ENCODE data around the gene CPZ.

The CPZ gene

DNA sequence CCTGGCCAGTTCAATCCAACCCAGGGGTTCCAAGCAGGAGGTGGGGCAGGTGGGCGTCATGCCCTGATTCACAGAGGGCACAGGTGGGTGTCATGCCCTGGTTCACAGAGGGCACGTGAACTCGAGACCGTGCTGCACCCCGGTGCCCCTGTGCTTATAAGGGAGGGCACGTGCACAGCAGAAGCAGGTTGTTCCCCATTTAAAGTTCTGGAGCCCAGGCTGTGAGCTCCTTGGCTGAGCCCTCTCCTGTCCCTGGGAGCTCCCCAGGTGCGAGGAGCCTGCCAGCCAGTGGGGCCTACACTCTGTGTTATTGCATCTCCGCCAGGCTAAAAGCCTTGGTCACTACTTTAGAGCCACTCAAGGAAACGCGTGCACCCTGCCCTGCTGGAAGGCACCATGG is 3.2 kb upstream of the CPZ start:
- DNase-seq (ENCODE audit: low spot score): no peak
- TF ChIP-seq, protein P1, sequence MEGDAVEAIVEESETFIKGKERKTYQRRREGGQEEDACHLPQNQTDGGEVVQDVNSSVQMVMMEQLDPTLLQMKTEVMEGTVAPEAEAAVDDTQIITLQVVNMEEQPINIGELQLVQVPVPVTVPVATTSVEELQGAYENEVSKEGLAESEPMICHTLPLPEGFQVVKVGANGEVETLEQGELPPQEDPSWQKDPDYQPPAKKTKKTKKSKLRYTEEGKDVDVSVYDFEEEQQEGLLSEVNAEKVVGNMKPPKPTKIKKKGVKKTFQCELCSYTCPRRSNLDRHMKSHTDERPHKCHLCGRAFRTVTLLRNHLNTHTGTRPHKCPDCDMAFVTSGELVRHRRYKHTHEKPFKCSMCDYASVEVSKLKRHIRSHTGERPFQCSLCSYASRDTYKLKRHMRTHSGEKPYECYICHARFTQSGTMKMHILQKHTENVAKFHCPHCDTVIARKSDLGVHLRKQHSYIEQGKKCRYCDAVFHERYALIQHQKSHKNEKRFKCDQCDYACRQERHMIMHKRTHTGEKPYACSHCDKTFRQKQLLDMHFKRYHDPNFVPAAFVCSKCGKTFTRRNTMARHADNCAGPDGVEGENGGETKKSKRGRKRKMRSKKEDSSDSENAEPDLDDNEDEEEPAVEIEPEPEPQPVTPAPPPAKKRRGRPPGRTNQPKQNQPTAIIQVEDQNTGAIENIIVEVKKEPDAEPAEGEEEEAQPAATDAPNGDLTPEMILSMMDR (IDR thresholded peaks at IDR 0.05; ENCODE audit: borderline replicate concordance, control extremely low read depth, extremely low read depth, insufficient read depth, missing control alignments): no peak
- in situ Hi-C loops (cut with MboI; ENCODE audit: low sequenced_read_pairs, unreplicated experiment): no loop called here

DNA sequence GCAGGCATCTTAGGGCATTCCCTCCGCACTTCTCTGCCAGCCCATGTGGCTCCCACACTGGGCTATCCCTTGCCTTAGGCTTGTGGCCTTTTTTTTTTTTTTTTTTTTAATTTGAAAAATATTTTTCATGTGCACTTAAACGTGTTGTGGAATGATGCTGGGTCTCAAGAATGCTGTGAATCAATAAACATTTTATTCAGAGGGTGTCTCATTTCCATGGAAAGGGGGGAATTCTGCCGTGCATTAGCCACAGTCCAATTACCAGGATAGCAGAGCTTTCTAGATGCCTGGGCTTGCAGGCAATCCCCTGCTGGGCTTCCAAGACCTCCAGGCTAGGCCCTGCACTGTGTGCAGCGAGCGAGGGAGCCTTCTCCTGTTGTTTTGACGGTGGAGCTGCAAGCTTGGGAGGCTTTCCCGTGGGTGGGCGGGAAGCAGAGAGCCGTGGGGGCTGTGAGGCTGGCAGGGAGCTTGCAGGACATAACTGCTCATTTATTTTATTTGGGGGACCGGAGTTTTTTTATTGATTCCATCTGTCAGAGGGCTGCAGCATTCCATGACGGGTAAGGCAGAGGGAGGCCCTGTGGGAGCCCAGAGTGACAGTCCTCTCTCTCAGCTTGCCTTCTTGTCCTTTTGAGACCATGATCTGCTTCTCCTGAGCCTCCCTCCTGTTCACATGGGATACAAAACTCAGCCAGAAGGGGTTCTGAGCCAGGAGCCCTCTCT is 2.6 kb upstream of the CPZ start:
- in situ Hi-C loops (cut with MboI; ENCODE audit: low sequenced_read_pairs, unreplicated experiment): no loop called here
- DNase-seq (ENCODE audit: low spot score): no peak
- TF ChIP-seq, protein P1 (IDR thresholded peaks at IDR 0.05; ENCODE audit: borderline replicate concordance, control extremely low read depth, extremely low read depth, insufficient read depth, missing control alignments): no peak

DNA sequence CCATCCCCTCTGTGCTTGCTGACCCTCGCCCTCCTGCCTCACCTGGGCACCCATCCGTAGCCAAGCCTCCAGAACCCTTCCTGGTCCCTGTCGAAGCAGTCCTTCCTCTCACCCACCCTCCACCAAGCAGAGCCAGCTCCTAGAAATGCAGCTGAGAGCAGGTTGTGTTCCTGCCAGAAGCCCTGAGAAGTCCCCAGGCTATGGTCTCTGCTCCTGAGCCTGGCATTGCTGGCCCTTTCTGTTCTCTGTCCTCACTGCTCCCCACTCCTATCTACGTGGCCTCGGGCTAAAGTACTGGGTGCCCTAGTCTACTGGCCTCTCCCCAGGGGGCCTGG is 2.1 kb upstream of the CPZ start:
- in situ Hi-C loops (cut with MboI; ENCODE audit: low sequenced_read_pairs, unreplicated experiment): no loop called here
- TF ChIP-seq, protein P1 (IDR thresholded peaks at IDR 0.05; ENCODE audit: borderline replicate concordance, control extremely low read depth, extremely low read depth, insufficient read depth, missing control alignments): no peak
- no peak for DNase-seq (ENCODE audit: low spot score)

DNA sequence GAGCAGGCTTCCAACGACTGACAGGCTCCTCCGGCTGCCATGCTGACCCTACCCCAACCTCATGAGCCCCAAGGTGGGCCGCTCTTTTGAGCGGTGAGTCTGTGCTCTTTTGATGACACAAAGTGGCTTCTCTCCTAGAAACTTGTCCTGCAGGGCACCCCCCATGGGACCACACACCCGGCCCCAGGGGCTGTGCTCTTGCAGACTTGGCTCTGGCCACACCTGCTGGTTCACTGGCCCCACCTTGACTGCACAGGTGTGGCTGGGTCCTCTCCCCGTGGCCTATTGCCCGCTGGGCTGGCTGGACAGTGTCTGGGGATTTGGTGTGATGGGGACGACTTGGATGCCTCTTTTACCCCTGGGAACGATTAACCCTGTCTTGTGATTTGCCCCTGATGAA is 1.5 kb upstream of the CPZ start:
- TF ChIP-seq, protein P1 (IDR thresholded peaks at IDR 0.05; ENCODE audit: borderline replicate concordance, control extremely low read depth, extremely low read depth, insufficient read depth, missing control alignments): no peak
- no peak for DNase-seq (ENCODE audit: low spot score)
- in situ Hi-C loops (cut with MboI; ENCODE audit: low sequenced_read_pairs, unreplicated experiment): no loop called here

DNA sequence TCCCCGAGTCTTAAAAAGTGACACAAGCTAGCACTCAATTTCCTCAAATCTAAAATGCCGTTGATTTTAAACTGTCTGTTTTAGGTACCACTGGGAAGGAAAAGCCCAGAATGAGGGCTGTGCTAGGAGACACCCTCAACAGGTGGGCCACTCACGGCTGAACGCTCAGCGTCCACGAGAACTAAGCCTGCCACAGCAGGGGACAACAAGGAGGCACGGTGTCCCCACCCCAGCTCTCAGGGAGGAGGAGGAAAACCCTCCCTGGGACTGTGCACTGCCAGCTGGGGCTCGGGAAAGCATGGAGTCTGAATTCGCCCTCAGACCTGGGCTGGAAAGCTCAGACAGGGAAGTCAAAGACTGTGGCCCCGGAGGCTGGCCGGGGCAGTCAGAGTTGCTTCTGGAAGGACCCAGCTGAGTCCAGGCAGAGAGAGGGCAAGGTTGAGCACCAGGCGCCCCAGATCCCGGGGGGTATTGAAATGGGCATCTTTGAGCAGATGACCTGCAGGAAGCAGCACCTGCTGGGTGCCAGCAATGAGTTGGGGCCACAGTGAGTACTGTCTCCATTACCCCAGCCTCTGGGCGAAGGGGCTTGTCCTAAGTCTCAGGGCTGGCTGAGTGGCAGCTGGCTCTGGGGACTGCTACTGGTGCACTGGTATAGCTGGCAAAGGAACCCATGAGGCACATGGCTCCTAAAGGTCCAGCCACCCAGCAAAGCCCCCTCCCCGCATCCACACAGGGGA is 769 bp upstream of the CPZ start:
- in situ Hi-C loops (cut with MboI; ENCODE audit: low sequenced_read_pairs, unreplicated experiment): no loop called here
- TF ChIP-seq, protein P1 (IDR thresholded peaks at IDR 0.05; ENCODE audit: borderline replicate concordance, control extremely low read depth, extremely low read depth, insufficient read depth, missing control alignments): no peak
- no peak for DNase-seq (ENCODE audit: low spot score)

DNA sequence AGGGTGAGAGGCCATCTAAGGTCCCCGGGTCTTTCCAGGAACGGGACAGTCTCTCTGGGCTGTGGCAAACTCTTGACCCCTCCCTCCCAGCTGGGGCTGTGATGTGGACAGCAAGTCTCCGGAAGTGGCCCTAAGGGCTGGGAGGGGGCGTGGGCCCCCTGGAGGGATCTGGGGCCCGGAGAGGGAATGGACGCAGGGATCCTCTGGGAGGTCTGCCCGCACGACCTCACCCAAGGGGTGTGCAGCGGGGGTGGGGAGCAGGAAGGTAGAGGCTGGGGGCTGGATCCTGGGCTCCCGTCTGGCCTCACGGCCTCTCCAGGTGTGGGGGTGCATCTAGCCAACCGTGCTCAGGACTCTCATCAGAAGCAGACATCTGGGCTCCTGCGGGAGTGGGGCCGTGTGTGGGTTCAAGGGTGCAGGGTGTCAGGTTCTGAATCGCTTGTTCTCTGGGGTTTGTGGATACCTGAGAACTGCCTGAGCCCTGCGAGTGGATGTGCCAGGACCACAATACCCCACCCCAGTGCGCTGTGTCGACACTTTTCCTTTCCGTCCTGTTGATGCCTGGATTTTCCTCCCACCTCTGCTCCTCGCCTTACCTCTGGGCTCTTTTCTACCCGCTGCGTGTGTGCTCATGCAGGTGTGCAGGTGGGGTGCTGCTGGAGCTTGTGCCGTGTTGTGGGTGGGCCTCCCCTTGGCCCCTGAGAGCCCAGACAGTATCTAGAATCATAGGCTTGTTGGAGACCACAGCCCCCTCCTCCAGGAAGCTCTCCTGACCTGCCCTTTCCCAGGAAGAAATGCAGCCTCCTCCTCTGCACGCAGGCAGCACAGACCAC is 915 bp downstream of the CPZ start:
- TF ChIP-seq, protein P1 (IDR thresholded peaks at IDR 0.05; ENCODE audit: borderline replicate concordance, control extremely low read depth, extremely low read depth, insufficient read depth, missing control alignments): no peak
- DNase-seq (ENCODE audit: low spot score): no peak
- in situ Hi-C loops (cut with MboI; ENCODE audit: low sequenced_read_pairs, unreplicated experiment): no loop called here

Measured in GM13976 (cell line).